ENCODE data around the gene GUCA2B.

- TF ChIP-seq ATF3 (IDR thresholded peaks at IDR 0.05) = no peak
- TF ChIP-seq REST (IDR thresholded peaks at IDR 0.05) = no peak
- no peak for TF ChIP-seq CTCF (IDR thresholded peaks at IDR 0.05; ENCODE audit: low read depth, low read length, missing input control)
- no peak for TF ChIP-seq RAD21 (IDR thresholded peaks at IDR 0.05)
- no peak for TF ChIP-seq YY1 (IDR thresholded peaks at IDR 0.05)
- TF ChIP-seq SP1 (IDR thresholded peaks at IDR 0.05) = no peak
- no peak for TF ChIP-seq GABPA (IDR thresholded peaks at IDR 0.05 in 1 of 2, conservative IDR thresholded peaks at IDR 0.05 in 1 of 2)
- no peak for TF ChIP-seq ZBTB33 (IDR thresholded peaks at IDR 0.05)
- TF ChIP-seq TAF1 (conservative IDR thresholded peaks at IDR 0.05) = no peak
- TF ChIP-seq JUND (IDR thresholded peaks at IDR 0.05) = no peak
- no peak for TF ChIP-seq EGR1 (IDR thresholded peaks at IDR 0.05; ENCODE audit: low read depth in 2 of 2)
- no peak for TF ChIP-seq MAX (IDR thresholded peaks at IDR 0.05)
- TF ChIP-seq RXRA (IDR thresholded peaks at IDR 0.05) = no peak
Measured at GRCh38 chr1:42142894-42143675, 10.1 kb upstream of the GUCA2B start.

Measured in liver (tissue), 3 donors.